Cortex of kidney (tissue), 1 donor: ENCODE measurements around the gene DAPK1.

ENCODE experiments used
- DNase-seq: peaks from one replicate; lab custom pipeline; 2025; lab: John Stamatoyannopoulos, UW

Gene DAPK1

DNA sequence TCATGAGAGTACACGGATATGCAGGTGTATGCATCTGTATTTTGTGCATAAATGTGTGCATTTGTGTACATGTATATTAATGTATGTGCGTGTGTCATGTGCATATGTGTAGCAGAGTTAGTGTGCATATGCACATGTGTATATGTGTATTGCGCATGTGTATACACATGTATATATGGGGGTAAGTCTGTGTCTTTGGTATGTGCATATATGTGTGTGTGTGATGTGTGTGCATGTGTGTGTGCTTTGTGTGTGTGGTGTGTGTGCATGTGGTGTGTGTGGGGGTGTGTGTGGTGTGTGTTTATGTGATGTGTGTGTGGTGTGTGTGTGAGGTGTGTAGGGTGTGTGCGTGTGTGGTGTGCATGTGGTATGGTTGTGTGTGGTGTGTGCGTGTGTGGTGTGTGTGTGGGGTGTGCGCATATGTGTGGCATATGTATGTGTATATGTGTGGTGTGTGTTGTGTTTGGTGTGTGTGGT lies 215.2 kb downstream of the DAPK1 start:
- DNase-seq: no peak

DNA sequence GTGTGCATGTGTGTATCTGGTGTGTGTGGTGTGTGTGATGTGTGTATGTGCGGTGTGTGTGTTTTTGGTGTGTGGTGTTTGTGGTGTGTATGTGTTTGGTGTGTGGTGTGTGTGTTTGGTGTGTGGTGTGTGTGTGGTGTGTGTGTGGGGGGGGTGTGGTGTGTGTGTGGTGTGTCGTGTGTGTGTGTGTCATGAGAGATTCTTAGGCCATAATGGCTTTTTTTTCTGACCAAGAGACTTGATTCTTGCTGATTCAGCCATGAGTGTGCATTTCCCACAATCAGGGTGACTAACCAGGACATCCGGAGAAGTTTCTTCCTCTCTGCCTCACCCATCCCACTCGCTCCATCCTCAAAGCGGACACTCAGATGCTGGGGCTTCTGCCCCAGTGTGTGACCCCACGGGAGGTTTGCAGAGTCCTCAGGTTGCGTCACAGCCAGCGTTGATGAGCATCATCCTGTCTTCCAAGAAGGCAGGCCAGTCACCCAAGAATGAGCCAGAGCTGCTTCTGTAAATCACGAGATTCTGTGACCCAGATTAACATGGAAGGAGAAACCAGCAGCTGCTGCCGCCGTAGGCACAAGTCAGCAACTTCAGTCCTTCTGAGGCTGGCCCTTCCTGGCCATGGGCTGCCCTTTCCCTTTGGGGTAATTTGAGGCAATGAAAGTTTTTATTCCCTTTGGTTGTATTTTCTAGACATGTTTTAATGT lies 215.8 kb downstream of the DAPK1 start:
- no peak for DNase-seq

DNA sequence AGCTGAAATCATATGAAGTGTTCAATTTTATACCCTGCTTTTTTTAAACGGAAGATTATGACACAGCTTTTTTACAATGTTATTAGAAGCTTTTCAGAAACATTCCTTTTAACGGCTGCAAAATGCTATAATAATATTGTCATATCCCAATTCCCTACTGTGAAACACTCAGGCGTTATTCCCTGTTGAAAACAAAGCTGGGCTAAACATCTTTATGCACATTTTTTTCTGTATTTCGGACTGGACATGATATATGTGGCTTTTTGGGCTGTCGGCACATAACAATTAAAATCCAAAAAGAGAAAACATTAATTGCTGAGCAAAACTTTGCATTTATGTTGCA lies 216.3 kb downstream of the DAPK1 start:
- no peak for DNase-seq

DNA sequence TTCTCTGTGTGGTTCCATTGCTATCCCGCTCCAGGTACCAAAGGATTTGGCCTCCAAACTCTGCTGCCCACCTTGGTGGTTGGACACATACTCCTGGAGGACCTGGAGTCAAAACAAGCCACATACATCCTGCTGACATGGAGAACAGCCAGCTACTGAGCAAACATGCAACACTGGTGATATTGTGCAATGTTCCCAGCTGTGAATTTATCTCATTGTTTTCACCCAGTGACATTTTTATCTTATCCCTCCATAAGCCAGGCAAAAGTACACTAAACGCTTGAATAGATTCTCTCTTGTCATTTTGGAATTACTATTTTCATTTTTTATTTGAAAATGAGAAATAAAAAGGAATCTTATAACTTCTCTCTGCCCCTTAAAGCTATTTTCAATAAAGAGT lies 217.2 kb downstream of the DAPK1 start:
- DNase-seq: no peak

DNA sequence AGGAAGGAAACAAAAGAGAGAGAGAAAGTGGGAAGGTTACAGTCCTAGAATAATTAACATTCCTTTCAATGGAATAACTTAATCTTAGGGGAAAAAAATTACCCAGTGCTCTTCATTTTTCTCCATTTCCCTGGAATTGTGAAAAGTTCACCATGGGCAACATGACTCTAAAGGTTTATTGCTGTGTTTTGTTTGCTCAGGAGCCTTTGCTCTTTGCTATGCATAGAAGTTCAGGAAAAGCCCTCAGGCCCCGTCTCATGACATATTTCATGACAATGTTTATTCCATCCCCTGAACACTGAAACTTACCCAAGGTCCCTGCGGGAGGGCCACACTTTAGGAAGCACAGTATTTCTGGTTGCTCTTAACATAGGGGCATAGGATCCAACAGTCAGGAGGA lies 218.5 kb downstream of the DAPK1 start:
- DNase-seq: no peak

DNA sequence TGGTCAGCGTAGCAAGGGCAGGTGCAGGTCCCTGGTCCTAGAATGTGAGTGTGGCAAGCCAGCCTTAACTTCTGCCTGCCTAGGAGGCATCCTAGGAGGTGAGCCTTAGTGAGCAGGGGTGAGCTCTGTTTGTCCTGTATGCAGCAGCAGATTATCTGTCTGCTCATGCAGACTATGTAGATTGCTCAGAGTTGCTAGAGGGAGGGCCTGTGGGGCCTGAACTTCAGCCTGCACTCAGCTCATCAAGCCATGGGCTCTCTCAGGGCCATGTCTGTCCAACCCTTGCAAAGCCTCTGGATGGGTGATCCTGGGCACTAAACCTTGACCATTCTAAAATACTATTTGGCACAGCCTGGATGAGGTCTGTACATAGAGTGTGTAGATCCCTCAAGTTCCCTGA lies 219.8 kb downstream of the DAPK1 start:
- DNase-seq: no peak

DNA sequence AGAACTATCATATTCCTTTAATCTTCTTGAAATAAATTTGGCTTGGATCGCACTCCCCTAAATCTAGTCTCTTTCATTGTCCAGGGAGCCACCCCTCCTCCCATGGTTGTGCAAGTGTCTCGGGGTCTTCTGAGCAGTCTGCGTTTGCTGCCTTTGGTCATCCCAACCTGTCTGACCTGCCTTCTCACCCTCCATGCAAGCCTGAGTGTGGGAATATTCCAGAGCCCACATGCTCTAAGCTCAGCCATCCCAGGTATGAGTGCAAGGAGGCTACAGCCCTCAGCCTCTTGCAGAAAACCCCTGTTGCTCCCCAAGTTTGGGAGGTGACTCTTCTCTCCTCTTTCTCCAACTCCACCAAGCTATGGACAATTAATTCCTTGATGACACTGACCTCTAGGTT lies 220.6 kb downstream of the DAPK1 start:
- no peak for DNase-seq

DNA sequence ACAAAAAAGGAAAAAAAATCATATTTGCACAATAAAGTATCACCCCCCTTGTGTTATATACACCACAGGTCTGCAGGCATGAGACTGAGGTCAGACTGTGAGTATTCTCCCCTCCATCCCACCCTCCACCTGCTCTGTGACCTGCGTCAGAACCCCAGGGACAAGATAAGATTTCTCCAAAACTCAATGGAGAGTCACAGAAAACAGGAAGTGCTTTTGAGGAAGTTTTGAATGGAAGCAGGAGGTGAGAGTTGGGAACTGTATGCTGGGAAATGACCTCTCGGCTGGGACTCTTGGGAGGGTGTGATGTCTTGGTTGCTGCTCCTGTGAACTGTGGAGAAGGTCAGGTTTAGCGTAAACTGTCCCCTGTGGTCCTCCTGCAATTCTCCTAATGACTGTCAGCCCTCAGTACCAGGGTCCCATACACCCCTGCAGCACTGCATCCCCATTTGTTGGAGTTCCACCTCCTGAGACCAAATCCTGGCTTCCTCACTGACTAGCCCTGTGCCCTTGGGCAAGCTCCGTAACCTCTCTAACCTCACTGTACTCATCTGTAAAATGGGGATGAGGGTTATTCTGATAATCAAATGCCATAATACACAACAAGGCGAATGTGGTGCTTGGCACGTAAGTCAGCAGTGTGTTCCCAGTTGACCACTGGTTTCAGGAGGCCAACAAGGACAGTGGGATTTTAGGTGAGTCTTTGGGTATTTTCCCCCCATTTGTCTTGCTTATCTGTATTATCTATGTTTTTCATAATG lies 221.4 kb downstream of the DAPK1 start:
- no peak for DNase-seq

DNA sequence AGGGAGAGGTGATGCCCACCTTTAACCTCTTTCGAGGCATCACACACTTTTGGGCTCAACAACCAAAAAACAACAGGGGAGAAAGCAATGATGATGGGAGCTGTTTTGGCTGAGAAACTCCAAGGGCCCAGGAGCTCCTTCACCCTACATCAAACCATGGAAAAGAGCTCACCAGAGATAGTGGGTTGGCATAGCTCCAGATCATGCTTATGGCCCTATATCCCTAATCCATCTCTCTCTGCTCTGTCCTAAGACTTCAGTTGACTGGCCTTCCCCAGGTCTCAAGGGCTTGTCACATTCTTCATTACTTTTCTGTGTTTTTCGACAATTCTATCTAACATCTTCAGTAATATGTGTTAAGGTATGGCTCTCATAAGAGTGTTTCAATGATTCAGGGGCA lies 222.5 kb downstream of the DAPK1 start:
- no peak for DNase-seq

DNA sequence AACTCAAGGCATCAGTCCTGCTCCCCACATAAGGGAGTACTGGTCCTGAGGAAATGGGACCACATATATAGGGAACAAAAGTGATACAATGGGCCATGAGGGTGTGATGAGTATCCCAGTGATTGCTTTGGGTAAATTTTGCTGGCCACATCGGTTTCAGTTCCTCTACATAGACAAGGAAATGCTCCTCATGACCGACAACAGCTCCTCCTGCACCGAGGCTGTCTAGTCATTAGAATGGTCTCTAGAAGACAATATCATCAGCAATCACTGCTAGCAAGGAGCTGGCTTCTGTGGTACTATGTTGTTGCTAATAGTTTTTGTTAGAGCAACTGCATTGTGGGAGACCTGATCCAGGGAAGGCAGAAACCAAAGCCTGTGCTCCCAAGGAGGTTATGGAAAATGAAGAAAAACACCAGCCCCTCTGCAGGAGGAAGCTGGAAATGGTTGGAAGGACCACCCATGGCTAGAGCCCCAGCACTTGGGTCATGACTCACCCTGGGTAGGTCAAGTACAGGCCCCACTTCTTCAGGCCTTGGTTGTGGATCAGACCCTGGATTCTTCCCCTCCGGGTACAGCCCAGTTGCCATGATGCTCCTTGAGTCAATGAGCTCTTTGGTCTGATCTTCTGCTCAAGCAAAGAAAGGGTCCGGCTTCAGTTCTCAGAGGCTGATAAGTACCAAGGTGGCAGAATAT lies 224.9 kb downstream of the DAPK1 start:
- DNase-seq: no peak

DNA sequence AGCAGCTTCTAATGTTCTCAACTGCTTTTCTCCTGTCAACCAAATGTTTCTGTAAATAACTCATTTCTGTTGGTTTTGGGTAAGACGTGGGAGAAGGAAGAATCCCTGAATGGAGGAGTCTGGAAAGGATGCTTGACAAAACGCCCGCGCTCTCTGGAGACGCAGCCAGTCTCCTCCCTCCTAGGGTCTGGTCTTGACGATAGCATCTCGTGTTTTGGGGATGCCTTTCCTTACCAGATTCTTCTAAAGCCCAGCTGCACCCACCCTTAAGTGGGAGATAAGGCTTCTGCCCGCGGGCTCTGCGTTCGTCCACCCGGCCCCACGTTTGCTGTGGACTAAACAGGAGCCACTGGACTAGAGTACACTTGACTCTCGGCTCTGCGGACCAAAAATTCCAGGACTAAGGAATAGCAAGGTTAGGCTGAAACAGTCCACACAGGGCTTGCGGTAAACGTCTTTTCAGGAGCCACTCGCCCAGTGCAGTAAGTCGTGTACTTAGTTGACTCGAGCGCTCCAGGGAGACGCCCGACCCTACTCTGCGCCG lies 227.8 kb downstream of the DAPK1 start:
- no peak for DNase-seq

DNA sequence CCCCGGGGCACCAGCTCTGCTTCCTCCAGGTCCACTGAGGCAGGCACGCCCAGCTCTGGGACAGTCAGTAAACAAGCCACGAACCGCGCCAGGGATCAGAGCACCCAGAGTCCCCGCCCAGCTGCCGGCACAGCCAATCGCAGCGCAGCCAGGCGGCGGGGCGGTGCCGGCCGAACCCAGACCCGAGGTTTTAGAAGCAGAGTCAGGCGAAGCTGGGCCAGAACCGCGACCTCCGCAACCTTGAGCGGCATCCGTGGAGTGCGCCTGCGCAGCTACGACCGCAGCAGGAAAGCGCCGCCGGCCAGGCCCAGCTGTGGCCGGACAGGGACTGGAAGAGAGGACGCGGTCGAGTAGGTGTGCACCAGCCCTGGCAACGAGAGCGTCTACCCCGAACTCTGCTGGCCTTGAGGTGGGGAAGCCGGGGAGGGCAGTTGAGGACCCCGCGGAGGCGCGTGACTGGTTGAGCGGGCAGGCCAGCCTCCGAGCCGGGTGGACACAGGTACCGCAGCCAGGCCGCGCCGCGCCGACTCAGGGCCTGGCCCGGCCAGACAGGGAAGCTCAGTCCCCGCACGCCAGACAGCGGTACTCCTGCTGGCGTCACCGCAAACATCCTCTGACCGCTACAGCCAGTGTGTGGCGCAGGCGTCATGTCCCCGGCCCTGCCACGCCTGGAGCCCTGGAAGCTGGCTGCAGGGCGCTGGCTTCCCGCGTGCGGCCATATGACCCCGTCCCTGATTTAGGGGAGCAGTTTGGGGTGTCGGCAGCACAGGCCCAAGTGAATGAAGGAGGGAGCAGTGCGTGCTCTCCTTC lies 228.4 kb downstream of the DAPK1 start, which contains the start of gene CTSL:
Gene CTSL, plus strand, starts transcription at position 220 of the 810 bp plus-strand sequence. CDS start 1,485 bp downstream, outside the sequence.
- DNase-seq: peak; percentile 56

DNA sequence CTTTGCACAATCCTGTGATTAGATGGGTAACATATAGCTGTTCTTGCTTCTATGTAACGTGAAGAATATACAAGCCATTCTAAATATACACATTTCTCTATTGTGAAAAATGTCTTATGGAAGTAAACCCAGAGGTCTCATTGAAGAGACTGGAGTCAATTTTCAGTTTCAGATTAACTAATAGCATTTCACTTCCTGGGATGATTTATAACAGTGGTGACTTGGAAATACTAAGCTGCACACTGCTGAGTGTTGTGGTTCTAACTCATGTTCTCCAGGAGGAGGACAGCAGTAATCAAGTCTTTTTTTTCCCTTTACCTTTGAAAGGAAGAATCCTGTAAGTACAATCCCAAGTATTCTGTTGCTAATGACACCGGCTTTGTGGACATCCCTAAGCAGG lies 231.6 kb downstream of the DAPK1 start:
- DNase-seq: no peak

DNA sequence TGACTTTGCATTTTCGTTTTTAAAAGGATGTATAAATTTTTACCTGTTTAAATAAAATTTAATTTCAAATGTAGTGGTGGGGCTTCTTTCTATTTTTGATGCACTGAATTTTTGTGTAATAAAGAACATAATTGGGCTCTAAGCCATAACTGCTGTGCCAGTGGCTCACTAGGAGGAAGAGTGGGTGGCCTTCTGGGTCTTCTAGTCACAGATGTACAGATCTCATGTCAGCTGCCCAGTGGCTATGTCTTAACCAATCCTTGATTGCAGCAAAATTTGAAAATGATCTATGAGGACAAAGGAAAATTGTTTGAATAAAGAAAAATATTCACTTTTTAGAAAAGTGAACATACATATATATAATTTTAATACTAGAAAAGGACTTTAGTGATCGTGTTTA lies 233.7 kb downstream of the DAPK1 start:
- DNase-seq: no peak

DNA sequence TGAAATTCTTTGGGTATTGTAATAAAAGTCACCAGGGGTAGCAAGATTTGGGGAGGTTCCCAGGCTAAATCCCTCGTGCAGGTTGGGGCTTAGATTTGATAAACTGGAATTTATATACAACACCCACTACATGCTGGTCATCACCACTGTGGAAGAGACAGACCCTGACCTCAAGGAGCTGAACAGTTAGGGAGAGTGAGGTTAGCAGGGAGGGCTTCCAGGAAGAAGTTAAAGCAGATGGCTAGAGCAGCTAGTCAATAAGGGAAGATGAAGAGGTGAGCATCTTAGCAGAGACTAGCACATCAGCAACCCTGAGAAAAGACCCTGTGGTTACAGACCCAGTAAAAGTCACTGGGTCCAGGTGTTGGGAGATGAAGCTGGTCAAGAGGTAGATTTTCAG lies 234.7 kb downstream of the DAPK1 start:
- DNase-seq: no peak

DNA sequence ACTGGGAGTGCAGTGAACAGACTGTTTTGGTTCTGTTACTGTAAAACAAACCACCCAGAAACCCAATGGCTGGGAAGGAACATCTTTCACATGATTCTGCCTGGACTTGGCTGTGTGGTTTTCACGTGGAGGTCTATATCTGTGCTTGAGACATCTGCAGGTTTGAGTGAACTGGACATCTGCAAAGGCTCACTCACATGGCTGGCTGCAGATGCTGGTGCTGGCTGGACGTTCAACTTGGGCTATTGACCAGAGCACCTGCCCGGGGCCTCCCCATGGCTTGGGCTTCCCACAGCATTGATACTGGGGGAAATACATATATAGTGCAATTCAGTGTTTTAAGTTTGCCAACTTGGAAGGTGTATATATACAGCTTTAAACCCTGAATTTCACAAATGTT lies 235.1 kb downstream of the DAPK1 start:
- no peak for DNase-seq

DNA sequence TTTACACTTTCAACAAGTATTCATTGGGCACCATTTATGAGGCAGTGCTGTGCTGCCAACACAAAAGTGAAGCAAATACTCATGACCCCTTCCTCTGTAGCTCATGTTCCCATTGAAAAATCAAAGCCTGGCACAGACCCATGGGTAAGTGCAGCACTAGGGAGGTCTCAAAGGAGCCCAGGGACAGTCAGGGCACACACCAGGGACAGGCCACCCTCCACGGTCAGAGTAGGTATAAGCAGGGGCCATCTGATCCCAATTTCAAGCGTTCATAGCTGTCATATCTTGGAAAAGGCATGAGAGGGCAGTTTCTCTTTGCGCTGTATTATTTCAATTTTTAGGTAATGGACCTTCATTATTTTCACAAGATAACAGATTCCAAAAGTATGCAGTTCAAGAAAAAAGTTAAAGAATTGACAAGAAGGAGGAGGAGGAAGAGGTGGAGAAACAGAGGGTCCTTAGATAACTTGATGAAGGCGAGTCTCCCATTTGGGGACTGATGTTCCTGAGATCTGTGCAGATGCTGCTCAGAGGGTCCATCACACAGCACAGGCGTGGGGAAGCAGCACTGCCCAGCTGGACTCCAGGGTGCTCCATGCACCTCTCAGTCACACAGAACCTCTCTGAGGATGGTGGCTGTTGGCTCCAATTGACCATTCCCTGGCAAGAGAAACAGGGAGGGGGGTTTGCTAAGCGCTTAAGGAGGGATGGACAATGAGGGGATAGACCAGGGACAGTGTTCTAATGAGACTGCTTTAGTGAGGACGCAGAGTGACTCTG lies 235.8 kb downstream of the DAPK1 start:
- DNase-seq: no peak

DNA sequence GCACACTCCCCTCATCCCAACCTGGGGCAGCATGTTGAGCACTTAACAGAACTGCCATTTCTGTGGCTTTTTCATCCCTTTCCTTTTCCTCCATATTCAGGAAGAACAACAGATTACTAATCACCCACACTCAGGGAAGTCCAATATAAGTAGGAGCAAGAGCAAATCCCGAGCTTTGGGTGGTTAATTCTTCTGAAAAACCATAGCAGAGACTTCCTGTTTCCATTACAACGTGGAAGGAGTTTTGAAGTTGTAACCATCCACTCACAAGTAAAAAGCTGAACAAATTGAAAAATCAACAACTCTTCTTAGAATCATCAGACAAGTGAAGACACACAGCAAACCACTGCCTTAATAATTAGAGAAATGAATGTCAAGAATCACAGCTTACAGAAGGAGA lies 236.4 kb downstream of the DAPK1 start:
- no peak for DNase-seq

DNA sequence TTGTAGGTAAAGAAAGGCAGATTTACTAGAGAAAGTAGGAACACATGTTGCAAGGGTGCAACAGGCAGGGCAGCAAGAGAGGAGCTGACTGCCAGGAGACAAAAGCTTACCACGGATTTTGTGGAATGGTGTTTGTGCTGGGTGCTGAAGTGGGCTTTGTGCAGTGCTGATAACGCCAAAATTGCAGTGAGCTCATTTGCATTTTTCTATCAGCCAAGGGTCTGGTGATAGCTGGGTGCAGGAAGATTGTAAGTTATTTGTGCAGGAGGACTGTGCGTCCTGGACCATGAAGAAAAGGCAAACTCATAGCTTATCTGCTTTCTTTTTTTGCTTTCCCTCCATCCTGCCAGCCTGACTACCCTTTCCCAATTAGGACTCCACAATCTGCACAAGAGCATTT lies 241.9 kb downstream of the DAPK1 start:
- no peak for DNase-seq

DNA sequence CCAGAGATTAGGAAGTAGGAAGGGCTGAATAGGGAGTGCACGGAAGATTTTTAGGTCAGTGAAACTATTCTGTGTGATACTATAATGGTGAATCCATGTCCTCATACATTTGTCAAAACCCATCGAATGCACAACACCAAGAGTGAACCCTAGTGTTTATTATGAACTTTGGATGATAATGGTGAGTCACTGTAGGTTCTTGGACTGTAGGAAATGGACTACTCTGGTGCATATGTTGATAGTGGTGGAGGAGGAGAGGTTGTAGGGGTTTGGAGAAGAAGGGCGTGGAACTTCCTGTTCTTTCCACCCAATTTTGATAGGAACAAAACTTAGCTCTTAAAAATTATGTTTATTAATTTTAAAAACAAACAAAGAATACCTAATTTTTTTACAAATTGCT lies 242.5 kb downstream of the DAPK1 start:
- no peak for DNase-seq

DNA sequence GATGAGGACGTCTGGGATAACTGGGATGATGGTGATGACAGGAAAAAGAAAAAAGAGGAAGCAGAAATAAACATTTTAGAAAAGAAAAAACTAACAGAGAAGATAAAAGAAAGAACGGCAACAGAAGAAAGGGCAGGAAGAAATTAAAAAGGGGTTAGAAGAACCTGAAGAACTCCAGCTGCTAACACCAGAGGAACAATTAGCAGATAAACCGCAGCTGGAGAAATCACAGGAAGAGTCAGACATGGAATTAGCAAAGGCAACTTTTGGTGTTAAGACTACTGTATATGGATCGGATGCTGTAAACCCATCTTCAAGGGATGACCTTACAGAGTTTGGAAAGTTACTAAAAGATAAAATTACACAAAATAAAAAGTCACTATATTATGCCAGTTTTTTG lies 243.7 kb downstream of the DAPK1 start:
- DNase-seq: no peak
